ENCODE results near the gene COL9A2. TPM values are rescaled to one million over a fixed set of nuclear protein-coding genes. Genes with fewer than 3 reads are reported as not detected.

The COL9A2 gene
- total RNA-seq, 1 donor from 2014 or later = 23.9 TPM

DNA sequence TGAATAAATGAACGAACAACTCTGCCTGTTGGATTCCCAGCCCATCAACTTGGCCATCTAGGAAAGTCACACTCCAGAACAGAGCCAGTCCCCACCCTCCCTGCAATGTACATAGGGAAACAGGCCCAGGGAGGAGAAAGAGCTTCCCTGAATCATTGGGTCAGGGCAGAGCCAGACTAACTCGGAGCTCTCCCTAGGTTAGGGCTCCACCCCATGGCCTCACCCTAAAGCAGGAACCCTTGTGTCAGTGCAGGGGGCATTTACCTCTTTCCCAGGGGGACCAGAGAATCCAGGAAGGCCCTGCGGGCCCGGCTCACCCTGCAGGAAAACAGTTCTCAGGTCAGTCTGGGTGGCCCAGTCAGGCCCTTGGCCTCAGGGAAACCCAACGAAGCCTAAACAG is 11.6 kb downstream of the COL9A2 start:
- intact Hi-C loops (cut with micrococcal nuclease) = no loop called here

DNA sequence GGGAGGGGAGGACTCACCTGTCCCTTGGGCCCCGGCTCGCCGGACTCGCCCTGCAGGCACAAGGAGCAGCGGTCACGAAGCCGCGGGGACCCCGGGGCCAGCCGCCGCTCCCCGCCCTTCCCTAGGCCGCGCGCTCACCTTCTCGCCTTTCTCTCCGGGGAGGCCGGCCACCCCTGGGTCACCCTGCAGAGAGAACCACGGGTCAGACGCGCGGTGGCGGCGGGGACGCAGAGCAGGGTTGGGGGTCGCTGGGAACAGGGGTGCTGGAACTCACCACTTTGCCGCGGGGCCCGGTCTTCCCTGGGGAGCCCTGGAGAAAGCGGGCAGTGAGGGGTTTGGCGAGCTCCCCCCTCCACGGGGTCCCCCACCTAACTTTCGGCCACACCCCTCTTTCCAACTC is 13.3 kb downstream of the COL9A2 start:
- intact Hi-C loops (cut with micrococcal nuclease) = no loop called here

- intact Hi-C loops (cut with micrococcal nuclease) = no loop called here
Observed at GRCh38 chr1:40303051-40303771, 13.9 kb downstream of the COL9A2 start.

DNA sequence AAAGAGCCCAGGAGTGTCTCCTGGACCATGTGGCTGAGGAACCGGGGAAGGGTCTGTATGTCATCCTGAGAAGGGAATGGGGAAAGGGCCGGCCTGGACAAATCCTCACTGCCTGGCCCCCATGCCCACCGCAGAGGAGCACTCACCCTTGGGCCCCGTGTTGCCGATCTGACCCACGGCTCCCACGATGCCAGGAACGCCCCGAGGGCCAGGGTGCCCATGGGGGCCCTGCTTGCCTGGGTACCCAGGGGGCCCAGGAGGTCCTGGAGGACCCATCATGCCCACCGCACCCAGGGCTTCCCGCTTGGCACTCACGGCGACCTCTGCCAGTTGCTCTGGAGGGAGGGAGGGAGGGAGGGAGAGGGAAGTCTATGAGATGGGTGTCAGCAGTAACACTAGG is 14.6 kb downstream of the COL9A2 start:
- intact Hi-C loops (cut with micrococcal nuclease) = no loop called here

GRCh38 chr1:40301541-40302299 is 15.4 kb downstream of the COL9A2 start:
- intact Hi-C loops (cut with micrococcal nuclease) = no loop called here

- intact Hi-C loops (cut with micrococcal nuclease) = no loop called here
Observed at GRCh38 chr1:40301066-40301465, 16.0 kb downstream of the COL9A2 start.

DNA sequence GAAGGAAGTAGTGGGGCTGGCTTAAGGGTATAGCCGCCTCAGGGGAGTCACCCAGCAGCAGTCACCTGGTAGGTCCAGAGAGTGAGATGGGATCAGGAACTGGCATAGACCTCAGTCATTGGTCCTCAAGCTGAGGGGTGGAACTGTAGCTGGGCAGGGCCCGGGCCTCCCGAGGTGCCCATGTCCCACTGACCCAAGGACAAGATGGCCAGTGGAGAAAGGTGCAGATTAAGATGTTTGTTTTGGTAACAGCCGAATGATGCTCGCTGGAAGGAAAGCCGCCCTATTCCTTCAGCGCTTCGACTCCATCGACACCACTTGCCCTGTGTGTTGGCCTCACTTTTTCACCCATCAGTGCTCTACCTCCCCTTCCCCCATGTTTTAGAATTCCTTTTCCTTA is 16.4 kb downstream of the COL9A2 start:
- intact Hi-C loops (cut with micrococcal nuclease) = no loop called here

- intact Hi-C loops (cut with micrococcal nuclease) = no loop called here
Observed at GRCh38 chr1:40300249-40300567, 16.9 kb downstream of the COL9A2 start.

DNA sequence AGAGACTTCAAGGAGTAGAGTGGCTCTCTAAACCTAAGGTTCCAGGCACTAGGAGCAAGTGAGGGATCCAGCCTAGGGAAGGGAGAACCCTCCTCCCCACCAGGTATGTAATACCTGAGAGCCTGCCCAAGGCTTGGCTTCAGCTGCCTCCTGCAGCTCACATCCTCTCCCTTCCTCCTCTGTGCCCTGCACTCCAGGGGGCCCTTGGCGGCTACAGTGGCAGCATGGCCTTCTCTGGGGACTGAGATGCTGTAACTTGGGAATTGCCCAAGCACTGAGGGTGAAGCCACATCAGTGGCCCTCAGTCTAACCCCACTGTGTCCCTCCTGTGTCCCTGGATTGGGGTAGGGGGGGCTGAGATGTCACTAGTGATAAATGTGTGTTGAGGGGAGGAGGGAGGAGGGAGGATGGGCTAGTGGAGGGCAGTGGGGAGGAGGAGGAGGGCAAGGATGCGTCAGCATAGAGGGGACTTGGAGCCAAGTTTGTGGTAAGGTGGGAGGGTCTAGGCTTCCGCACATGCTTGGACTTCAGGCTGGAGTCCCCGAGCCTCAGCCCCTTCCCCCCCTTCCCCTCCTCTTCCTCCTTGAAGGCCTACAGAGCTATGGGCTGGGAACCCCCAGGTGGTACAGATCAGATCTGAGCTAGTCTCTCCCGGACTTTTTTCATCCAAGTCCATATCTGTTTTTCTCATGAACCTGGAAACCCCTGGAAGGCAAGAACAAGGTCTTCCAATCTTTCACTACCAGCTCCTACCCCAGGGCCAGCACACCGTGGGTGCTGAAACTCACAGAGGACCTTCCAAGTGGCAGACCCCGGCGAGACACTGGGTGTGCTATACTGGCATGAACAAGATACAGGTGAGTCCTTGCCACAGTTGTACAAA is 17.5 kb downstream of the COL9A2 start:
- intact Hi-C loops (cut with micrococcal nuclease) = no loop called here

- intact Hi-C loops (cut with micrococcal nuclease) = no loop called here
Observed at GRCh38 chr1:40291293-40291692, 25.8 kb downstream of the COL9A2 start.

DNA sequence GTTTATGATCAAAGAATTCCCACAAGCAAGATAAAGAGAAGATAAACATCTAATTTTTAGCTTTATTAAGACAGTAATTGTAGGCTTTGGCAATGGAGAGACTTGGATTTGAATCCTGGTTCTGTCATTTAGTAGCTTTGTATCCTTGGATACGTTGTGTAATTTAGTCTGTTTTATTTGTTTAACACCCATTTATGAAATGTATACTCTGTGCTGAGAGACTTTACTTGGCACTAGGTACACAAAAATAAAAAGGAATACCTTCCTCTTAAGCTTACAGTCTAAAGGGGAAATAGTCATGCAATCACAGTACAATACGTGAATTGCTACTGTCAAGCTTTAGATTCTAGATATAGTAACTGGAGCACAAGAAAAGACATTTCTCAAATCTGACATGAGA is 35.2 kb downstream of the COL9A2 start:
- intact Hi-C loops (cut with micrococcal nuclease) = no loop called here

DNA sequence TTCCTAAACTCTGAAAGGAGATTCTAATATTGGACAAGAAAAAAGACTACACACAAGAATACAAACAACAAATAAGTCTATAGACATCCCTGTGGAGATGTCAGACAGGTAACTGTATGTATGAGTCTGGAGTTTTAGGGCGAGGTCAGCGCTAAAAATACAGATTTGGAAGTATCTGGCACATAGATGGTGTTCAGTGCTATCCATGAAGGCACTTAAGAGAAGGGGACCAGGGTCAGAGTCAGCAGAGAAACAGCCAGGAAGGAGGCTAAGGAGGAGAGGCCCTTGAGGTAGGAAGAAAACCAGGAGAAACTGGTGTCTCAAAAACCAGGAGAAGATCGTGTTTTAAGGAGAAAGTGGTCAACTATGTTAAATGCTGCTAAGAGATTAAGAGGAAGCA is 41.0 kb downstream of the COL9A2 start:
- intact Hi-C loops (cut with micrococcal nuclease) = no loop called here

DNA sequence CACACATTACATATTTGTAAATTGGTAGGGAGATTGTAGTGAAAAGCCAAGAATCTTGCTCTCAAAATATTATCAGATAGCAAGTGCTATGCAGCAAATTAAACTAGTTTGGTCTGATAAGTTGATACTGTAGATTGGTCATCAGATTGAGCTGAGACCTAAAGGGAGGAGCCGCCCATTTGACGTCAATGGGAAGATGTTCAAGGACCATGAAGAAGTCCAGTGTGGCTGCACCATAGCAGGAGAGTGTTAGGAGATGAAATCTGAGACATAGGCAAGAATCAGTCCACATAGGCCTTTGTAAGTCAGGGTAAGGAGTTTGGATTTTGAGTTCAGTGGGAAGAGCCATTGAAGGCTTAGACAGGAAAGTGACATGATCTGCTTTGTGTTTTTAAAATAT is 42.8 kb downstream of the COL9A2 start:
- intact Hi-C loops (cut with micrococcal nuclease) = no loop called here

DNA sequence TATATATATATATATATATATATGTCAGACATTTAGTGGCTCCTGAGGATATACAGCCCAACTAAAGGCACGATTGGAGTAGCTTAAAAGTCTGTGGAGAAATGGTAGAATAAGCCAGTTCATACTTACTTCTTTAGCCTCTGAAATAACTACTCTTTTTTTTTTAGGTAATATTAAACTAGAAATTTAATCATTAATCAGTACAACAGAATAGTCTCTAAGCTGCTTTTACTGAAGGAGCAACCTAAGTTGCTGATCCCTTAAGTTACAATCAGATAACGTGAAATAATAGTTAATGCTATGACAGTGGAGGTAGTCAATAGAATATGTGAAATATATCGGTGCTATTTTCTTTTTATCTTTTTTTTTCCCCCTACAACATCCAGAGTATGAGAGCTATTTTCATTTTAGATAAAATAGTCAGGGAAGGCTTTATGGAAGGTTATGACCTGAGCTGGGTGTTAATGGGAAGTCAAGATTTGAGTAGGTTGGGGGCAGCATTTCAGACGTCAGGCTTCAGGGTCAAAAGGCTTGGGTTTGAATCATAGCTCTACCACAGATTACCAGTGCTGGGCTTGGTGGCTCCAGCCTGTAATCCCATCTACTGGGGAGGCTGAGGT is 43.4 kb downstream of the COL9A2 start:
- intact Hi-C loops (cut with micrococcal nuclease) = no loop called here

- intact Hi-C loops (cut with micrococcal nuclease) = no loop called here
Observed at GRCh38 chr1:40272653-40273213, 44.4 kb downstream of the COL9A2 start.

- intact Hi-C loops (cut with micrococcal nuclease) = no loop called here
Observed at GRCh38 chr1:40270152-40270834, 46.8 kb downstream of the COL9A2 start.

DNA sequence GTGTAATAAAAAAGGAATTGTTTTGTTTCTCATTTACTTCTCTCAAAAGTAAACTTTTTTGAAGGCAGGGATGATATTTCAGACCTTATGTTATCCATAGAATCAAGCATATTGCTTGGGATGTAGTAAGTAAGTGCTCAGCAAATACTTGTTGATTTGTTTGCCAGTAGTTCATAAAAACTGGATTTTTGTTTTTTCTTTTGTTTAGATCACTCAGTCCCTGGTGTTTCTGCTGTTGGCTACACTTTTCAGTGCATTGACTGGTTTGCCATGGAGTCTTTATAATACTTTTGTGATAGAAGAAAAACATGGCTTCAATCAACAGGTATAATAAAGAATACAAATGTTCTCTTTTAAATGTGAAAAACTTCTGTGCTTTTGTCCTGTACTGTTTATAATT is 48.9 kb downstream of the COL9A2 start:
- intact Hi-C loops (cut with micrococcal nuclease) = no loop called here

- intact Hi-C loops (cut with micrococcal nuclease) = no loop called here
Observed at GRCh38 chr1:40267767-40268187, 49.3 kb downstream of the COL9A2 start.

DNA sequence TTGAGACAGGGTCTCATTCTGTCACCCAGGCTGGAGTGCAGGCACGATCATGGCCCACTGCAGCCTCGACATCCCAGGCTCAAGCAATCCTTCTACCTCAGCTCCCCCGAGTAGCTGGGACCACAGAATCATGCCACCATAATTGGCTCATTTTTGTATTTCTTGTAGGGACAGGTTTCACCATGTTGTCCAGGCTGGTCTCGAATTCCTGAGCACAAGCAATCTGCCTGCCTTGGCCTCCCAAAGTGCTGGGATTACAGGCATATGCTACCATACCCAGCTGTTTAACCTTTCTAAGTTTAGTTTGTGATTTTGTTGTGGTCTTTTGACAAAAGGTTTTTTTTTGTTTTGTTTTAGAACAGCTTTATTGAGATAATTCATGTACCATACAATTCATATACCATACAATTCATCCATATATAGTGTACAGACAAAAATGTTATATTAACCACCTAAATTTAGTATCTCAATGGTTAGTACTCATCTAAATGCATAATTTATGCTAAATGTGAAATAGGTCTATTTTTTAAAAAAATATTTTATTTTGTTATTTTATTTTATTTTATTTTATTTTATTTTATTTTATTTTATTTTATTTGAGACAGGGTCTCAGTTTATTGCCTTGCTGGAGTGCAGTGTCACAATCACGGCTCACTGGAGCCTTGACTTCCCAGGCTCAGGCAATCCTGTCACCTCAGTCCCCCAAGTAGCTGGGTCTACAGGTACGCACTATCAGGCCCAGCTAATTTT is 50.1 kb downstream of the COL9A2 start:
- intact Hi-C loops (cut with micrococcal nuclease) = no loop called here

- intact Hi-C loops (cut with micrococcal nuclease) = no loop called here
Observed at GRCh38 chr1:40265919-40266318, 51.2 kb downstream of the COL9A2 start.

Data from T-helper 1 cell treated with Interleukin-12 subunit alpha and Interleukin-12 subunit beta and Interleukin-4 antibody, amounts not matched to agents 30 ng/mL and 1 ng/mL, for 36 hours (primary cell).